ENCODE results near the gene JARID2. TPM values are rescaled to one million over a fixed set of nuclear protein-coding genes. Genes with fewer than 3 reads are reported as not detected.
A peak's percentile ranks its signal among the peaks of the same experiment; 100 is the strongest.

The JARID2 gene
- total RNA-seq, 1 experiment from 2014 or later = 180 TPM

GRCh38 chr6:15346315-15346714, 100.4 kb downstream of the JARID2 start (continued):
- no peak for TF ChIP-seq ERG (CRISPR knock-in tag; IDR thresholded peaks at IDR 0.05)
- no peak for TF ChIP-seq ZNF263 (CRISPR knock-in tag; IDR thresholded peaks at IDR 0.05; ENCODE audit: low read depth)
- TF ChIP-seq ESRRA (CRISPR knock-in tag; IDR thresholded peaks at IDR 0.05; ENCODE audit: borderline replicate concordance) = no peak
- TF ChIP-seq CDX4 (CRISPR knock-in tag; IDR thresholded peaks at IDR 0.05; ENCODE audit: borderline replicate concordance) = no peak
- TF ChIP-seq USF2 (CRISPR knock-in tag; IDR thresholded peaks at IDR 0.05) = no peak
- TF ChIP-seq SMAD4 (CRISPR knock-in tag; IDR thresholded peaks at IDR 0.05) = no peak
- no peak for TF ChIP-seq E2F1 (CRISPR knock-in tag; IDR thresholded peaks at IDR 0.05)
- no peak for TF ChIP-seq CREB1 (CRISPR knock-in tag; IDR thresholded peaks at IDR 0.05)
- TF ChIP-seq ZNF425 (CRISPR knock-in tag; conservative IDR thresholded peaks at IDR 0.05) = no peak

- peak overlapping the region; percentile 86 for H3K27ac Mint-ChIP-seq
- POLR2A ChIA-PET = no interaction called here
- ATAC-seq = no peak
These were observed 102.7 kb downstream of the JARID2 start for GRCh38 chr6:15348528-15348927.

GRCh38 chr6:15349379-15349778, 103.5 kb downstream of the JARID2 start:
- Mint-ChIP-seq H3K9me3 (no peaks in the 10 kb centered on the region), H3K27ac (peak overlapping the region; percentile 36; the same call in 1 of the 2 replicates), H3K4me1 (peaks cover 90% of the 10 kb centered on the region), H3K4me3 (no peak overlapping the region), H3K36me3 (no peaks in the 10 kb centered on the region), H3K27me3 (ENCODE audit: low read depth) (no peaks in the 10 kb centered on the region)
- ATAC-seq = no peak
- ChIA-PET CTCF (interaction anchor here (0.7 to 1.0 kb wide), 2 partner anchors 61 to 91 kb away, joined by 3 read pairs; no protein-coding TSS in a partner anchor), POLR2A (no interaction called here)
- no peak for DNase-seq (ENCODE audit: low spot score)
- TF ChIP-seq ZNF281 (CRISPR knock-in tag; IDR thresholded peaks at IDR 0.05) = no peak
- TF ChIP-seq NR3C1 (CRISPR knock-in tag; conservative IDR thresholded peaks at IDR 0.05; ENCODE audit: low read depth) = no peak
- no peak for TF ChIP-seq GRHL2 (CRISPR knock-in tag; IDR thresholded peaks at IDR 0.05; ENCODE audit: insufficient replicate concordance, severe bottlenecking)
- no peak for TF ChIP-seq MLX (CRISPR knock-in tag; IDR thresholded peaks at IDR 0.05)
- TF ChIP-seq USF2 (CRISPR knock-in tag; IDR thresholded peaks at IDR 0.05) = no peak
- TF ChIP-seq NFATC4 (CRISPR knock-in tag; IDR thresholded peaks at IDR 0.05) = no peak
- TF ChIP-seq NR2C2 (CRISPR knock-in tag; IDR thresholded peaks at IDR 0.05) = no peak
- TF ChIP-seq CREB1 (CRISPR knock-in tag; IDR thresholded peaks at IDR 0.05) = no peak

More at GRCh38 chr6:15348528-15348927, 102.7 kb downstream of the JARID2 start:
- TF ChIP-seq ATF2 (CRISPR knock-in tag; IDR thresholded peaks at IDR 0.05; ENCODE audit: borderline replicate concordance, low read depth) (no peak), ATF3 (CRISPR knock-in tag; conservative IDR thresholded peaks at IDR 0.05) (no peak)
- CTCF ChIA-PET = interaction anchor here (1.2 kb wide), 1 partner anchor 1305 kb away, joined by 5 read pairs; no protein-coding TSS in a partner anchor
- Mint-ChIP-seq H3K4me3 (no peak overlapping the region), H3K4me1 (peaks cover 90% of the 10 kb centered on the region), H3K36me3 (no peaks in the 10 kb centered on the region), H3K9me3 (no peaks in the 10 kb centered on the region), H3K27me3 (ENCODE audit: low read depth) (no peaks in the 10 kb centered on the region)
- DNase-seq (ENCODE audit: low spot score) = no peak

Data from WTC11 (cell line).